HEK293 (cell line): Measurements from ENCODE around the gene MAP7.

Experiments
- CTCF ChIA-PET: fragments of 350-600 bp; formaldehyde crosslinking; extraction: SDS; loops from one replicate; lab custom pipeline; 2021; ENCODE audit warnings: antibody characterized with exemption; lab: Yijun Ruan, JAX
- POLR2A ChIA-PET: fragments of 300-600 bp; formaldehyde crosslinking; extraction: SDS; loops from one replicate; lab custom pipeline; 2020; ENCODE audit warnings: antibody characterized with exemption, inconsistent platforms; lab: Yijun Ruan, JAX
- H3K27ac ChIP-seq: fragments of 200-500 bp; sonication (Bioruptor generic); 2 replicates; pipeline ENCODE4 v1.5.1; 2014; ENCODE audit warnings: low read depth, low read length, control low read depth, inconsistent platforms; ENCODE audit errors: extremely low read depth
- H3K36me3 ChIP-seq, 2 experiments: fragments of 200-500 bp in 1 of 2; sonication (Bioruptor generic) in 1 of 2; 1 replicate in 1 of 2; 2 replicates in 1 of 2; pipeline ENCODE4 v1.5.1; 2014 to 2017; ENCODE audit warnings: inconsistent platforms in 2 of 2, low read length in 2 of 2; ENCODE audit not compliant: control insufficient read depth in 2 of 2, insufficient read depth in 1 of 2
- H3K4me1 ChIP-seq: fragments of 200-500 bp; sonication (Bioruptor generic); 2 replicates; pipeline ENCODE4 v1.5.1; 2014; ENCODE audit warnings: mild to moderate bottlenecking, low read length, inconsistent platforms; ENCODE audit not compliant: control insufficient read depth, insufficient read depth
- H3K4me3 ChIP-seq: 2 replicates; pipeline ENCODE4 v1.5.1; 2011; ENCODE audit warnings: low read depth, mild to moderate bottlenecking, control low read depth, low read length, moderate library complexity
- H3K9me3 ChIP-seq: fragments of 200-500 bp; sonication (Bioruptor generic); 2 replicates; pipeline ENCODE4 v1.5.1; 2014; ENCODE audit warnings: low read depth, low read length, inconsistent platforms; ENCODE audit not compliant: control insufficient read depth, insufficient read depth
- ATF2 ChIP-seq: fragments of 450-650 bp; formaldehyde crosslinking; IDR thresholded peaks from 2 replicates; pipeline ENCODE4 v1.5.1; 2016; ENCODE audit warnings: missing biosample characterization, missing genetic modification characterization, low read depth
- BCL11B ChIP-seq: fragments of 450-650 bp; formaldehyde crosslinking; IDR thresholded peaks from 2 replicates; pipeline ENCODE4 v1.5.1; 2016; ENCODE audit warnings: low read depth, missing biosample characterization, missing genetic modification characterization
- HOXC10 ChIP-seq: sonication (generic); formaldehyde crosslinking; IDR thresholded peaks from 2 replicates; pipeline ENCODE4 v1.8.1; 2023; ENCODE audit warnings: mild to moderate bottlenecking, missing genetic modification reagents
- HOXD13 ChIP-seq: sonication (generic); formaldehyde crosslinking; IDR thresholded peaks from 2 replicates; pipeline ENCODE4 v1.8.0; 2022; ENCODE audit warnings: missing genetic modification reagents, borderline replicate concordance
- KLF1 ChIP-seq: fragments of 450-650 bp; formaldehyde crosslinking; IDR thresholded peaks from 2 replicates; pipeline ENCODE4 v1.5.1; 2016; ENCODE audit warnings: missing biosample characterization, missing genetic modification characterization
- ZBTB21 ChIP-seq: fragments of 450-650 bp; formaldehyde crosslinking; IDR thresholded peaks from 2 replicates; pipeline ENCODE4 v1.5.1; 2017; ENCODE audit warnings: missing biosample characterization, missing genetic modification characterization
- ZBTB44 ChIP-seq: fragments of 450-650 bp; IDR thresholded peaks from 2 replicates; pipeline ENCODE4 v1.5.1; 2018; ENCODE audit warnings: missing biosample characterization, mild to moderate bottlenecking, missing genetic modification characterization
- ZNF114 ChIP-seq: fragments of 450-650 bp; formaldehyde crosslinking; IDR thresholded peaks from 2 replicates; pipeline ENCODE4 v1.5.0; 2017; ENCODE audit warnings: missing biosample characterization, missing genetic modification characterization
- ZNF175 ChIP-seq: fragments of 450-650 bp; formaldehyde crosslinking; IDR thresholded peaks from 2 replicates; pipeline ENCODE4 v1.5.1; 2016; ENCODE audit warnings: missing biosample characterization, missing genetic modification characterization
- ZNF19 ChIP-seq: fragments of 450-650 bp; formaldehyde crosslinking; IDR thresholded peaks from 2 replicates; pipeline ENCODE4; 2016; ENCODE audit warnings: missing biosample characterization, missing genetic modification characterization, low read depth
- ZNF2 ChIP-seq: fragments of 450-650 bp; formaldehyde crosslinking; IDR thresholded peaks from 2 replicates; pipeline ENCODE4 v1.5.1; 2016; ENCODE audit warnings: missing biosample characterization, missing genetic modification characterization
- ZNF324 ChIP-seq: fragments of 450-650 bp; formaldehyde crosslinking; IDR thresholded peaks from 2 replicates; pipeline ENCODE4 v1.5.1; 2016; ENCODE audit warnings: missing biosample characterization, missing genetic modification characterization
- ZNF416 ChIP-seq: fragments of 450-650 bp; formaldehyde crosslinking; IDR thresholded peaks from 2 replicates; pipeline ENCODE4 v1.5.1; 2016; ENCODE audit warnings: missing biosample characterization, missing genetic modification characterization
- ZNF423 ChIP-seq: fragments of 450-650 bp; formaldehyde crosslinking; IDR thresholded peaks from 2 replicates; pipeline ENCODE4 v1.5.1; 2016; ENCODE audit warnings: missing biosample characterization, missing genetic modification characterization
- ZNF596 ChIP-seq: fragments of 450-650 bp; IDR thresholded peaks from 2 replicates; pipeline ENCODE4 v1.5.0; 2018; ENCODE audit warnings: missing biosample characterization, mild to moderate bottlenecking, missing genetic modification characterization, moderate library complexity
- ZNF600 ChIP-seq: fragments of 450-650 bp; formaldehyde crosslinking; IDR thresholded peaks from 2 replicates; pipeline ENCODE4 v1.5.1; 2016; ENCODE audit warnings: missing biosample characterization, missing genetic modification characterization
- ZNF610 ChIP-seq: fragments of 450-650 bp; formaldehyde crosslinking; IDR thresholded peaks from 2 replicates; pipeline ENCODE4 v1.5.1; 2016; ENCODE audit warnings: missing biosample characterization, missing genetic modification characterization, borderline replicate concordance
- ZNF830 ChIP-seq: fragments of 450-650 bp; IDR thresholded peaks from 2 replicates; pipeline ENCODE4 v1.5.0; 2018; ENCODE audit warnings: missing biosample characterization, missing genetic modification characterization, low read depth, mild to moderate bottlenecking, moderate library complexity
- ZNF837 ChIP-seq: fragments of 450-650 bp; formaldehyde crosslinking; IDR thresholded peaks from 2 replicates; pipeline ENCODE4 v1.5.1; 2016; ENCODE audit warnings: missing biosample characterization, missing genetic modification characterization
- ZSCAN5A ChIP-seq: fragments of 450-650 bp; formaldehyde crosslinking; IDR thresholded peaks from 2 replicates; pipeline ENCODE4 v1.5.1; 2016; ENCODE audit warnings: missing biosample characterization, missing genetic modification characterization
- TF ChIP-seq, protein P1 (sequence below): fragments of 450-650 bp; formaldehyde crosslinking; IDR thresholded peaks from 2 replicates; pipeline ENCODE4 v1.5.1; 2017; ENCODE audit warnings: missing biosample characterization, missing genetic modification characterization
- TF ChIP-seq, protein P2 (sequence below): fragments of 450-650 bp; formaldehyde crosslinking; IDR thresholded peaks from 2 replicates; pipeline ENCODE4 v1.5.1; 2016; ENCODE audit warnings: missing biosample characterization, missing genetic modification characterization
- TF ChIP-seq, protein P3 (sequence below): fragments of 450-650 bp; formaldehyde crosslinking; IDR thresholded peaks from 2 replicates; pipeline ENCODE4 v1.5.1; 2017; ENCODE audit warnings: missing biosample characterization, missing genetic modification characterization
- TF ChIP-seq, protein P4 (sequence below): fragments of 450-650 bp; formaldehyde crosslinking; conservative IDR thresholded peaks from 2 replicates; pipeline ENCODE4 v1.5.1; 2016; ENCODE audit warnings: low read depth, missing biosample characterization, missing genetic modification characterization

Gene MAP7

DNA sequence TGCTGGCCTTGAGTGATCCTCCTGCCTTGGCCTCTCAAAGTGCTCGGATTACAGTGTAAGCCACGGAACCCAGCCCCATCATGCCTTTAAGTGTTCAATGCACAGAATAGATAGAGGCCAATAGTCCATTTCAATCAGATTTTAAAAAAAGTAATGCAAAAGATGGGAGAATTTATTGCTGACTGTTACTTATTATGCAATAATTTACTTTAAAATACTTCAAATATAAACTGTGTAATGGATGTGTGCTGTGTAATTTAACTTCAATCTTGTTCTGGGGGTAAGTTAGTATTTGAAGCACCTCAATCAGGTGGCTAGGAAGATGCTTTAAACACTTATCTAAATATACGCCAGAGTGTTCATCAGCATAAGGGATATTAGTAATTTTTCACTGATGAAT lies 208.9 kb downstream of the MAP7 start:
- CTCF ChIA-PET, result interaction anchor here (0.7 kb wide), 1 partner anchor 1164 kb away, joined by 3 read pairs; no protein-coding TSS in a partner anchor
- TF ChIP-seq ATF2, result no peak
- no peak for TF ChIP-seq ZNF416 (tag by site-specific recombination)
- TF ChIP-seq ZNF830 (tag by site-specific recombination), result no peak
- no peak for TF ChIP-seq ZNF837 (tag by site-specific recombination)
- TF ChIP-seq, protein P1, sequence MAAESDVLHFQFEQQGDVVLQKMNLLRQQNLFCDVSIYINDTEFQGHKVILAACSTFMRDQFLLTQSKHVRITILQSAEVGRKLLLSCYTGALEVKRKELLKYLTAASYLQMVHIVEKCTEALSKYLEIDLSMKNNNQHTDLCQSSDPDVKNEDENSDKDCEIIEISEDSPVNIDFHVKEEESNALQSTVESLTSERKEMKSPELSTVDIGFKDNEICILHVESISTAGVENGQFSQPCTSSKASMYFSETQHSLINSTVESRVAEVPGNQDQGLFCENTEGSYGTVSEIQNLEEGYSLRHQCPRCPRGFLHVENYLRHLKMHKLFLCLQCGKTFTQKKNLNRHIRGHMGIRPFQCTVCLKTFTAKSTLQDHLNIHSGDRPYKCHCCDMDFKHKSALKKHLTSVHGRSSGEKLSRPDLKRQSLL, result no peak
- TF ChIP-seq, protein P2, sequence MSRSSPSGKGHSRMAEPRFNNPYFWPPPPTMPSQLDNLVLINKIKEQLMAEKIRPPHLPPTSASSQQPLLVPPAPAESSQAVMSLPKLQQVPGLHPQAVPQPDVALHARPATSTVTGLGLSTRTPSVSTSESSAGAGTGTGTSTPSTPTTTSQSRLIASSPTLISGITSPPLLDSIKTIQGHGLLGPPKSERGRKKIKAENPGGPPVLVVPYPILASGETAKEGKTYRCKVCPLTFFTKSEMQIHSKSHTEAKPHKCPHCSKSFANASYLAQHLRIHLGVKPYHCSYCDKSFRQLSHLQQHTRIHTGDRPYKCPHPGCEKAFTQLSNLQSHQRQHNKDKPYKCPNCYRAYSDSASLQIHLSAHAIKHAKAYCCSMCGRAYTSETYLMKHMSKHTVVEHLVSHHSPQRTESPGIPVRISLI (tag by site-specific recombination), result no peak
- TF ChIP-seq, protein P3, sequence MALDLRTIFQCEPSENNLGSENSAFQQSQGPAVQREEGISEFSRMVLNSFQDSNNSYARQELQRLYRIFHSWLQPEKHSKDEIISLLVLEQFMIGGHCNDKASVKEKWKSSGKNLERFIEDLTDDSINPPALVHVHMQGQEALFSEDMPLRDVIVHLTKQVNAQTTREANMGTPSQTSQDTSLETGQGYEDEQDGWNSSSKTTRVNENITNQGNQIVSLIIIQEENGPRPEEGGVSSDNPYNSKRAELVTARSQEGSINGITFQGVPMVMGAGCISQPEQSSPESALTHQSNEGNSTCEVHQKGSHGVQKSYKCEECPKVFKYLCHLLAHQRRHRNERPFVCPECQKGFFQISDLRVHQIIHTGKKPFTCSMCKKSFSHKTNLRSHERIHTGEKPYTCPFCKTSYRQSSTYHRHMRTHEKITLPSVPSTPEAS, result no peak
- no peak for TF ChIP-seq ZNF600 (tag by site-specific recombination)
- TF ChIP-seq ZNF2 (tag by site-specific recombination), result no peak
- TF ChIP-seq, protein P4, sequence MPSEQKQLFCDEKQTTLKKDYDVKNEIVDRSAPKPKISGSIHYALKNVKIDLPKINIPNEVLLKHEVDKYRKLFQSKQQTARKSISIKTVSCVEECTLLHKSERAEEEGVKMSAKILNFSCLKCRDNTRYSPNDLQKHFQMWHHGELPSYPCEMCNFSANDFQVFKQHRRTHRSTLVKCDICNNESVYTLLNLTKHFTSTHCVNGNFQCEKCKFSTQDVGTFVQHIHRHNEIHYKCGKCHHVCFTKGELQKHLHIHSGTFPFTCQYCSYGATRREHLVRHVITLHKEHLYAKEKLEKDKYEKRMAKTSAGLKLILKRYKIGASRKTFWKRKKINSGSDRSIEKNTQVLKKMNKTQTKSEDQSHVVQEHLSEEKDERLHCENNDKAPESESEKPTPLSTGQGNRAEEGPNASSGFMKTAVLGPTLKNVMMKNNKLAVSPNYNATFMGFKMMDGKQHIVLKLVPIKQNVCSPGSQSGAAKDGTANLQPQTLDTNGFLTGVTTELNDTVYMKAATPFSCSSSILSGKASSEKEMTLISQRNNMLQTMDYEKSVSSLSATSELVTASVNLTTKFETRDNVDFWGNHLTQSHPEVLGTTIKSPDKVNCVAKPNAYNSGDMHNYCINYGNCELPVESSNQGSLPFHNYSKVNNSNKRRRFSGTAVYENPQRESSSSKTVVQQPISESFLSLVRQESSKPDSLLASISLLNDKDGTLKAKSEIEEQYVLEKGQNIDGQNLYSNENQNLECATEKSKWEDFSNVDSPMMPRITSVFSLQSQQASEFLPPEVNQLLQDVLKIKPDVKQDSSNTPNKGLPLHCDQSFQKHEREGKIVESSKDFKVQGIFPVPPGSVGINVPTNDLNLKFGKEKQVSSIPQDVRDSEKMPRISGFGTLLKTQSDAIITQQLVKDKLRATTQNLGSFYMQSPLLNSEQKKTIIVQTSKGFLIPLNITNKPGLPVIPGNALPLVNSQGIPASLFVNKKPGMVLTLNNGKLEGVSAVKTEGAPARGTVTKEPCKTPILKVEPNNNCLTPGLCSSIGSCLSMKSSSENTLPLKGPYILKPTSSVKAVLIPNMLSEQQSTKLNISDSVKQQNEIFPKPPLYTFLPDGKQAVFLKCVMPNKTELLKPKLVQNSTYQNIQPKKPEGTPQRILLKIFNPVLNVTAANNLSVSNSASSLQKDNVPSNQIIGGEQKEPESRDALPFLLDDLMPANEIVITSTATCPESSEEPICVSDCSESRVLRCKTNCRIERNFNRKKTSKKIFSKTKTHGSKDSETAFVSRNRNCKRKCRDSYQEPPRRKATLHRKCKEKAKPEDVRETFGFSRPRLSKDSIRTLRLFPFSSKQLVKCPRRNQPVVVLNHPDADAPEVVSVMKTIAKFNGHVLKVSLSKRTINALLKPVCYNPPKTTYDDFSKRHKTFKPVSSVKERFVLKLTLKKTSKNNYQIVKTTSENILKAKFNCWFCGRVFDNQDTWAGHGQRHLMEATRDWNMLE (tag by site-specific recombination), result no peak
- TF ChIP-seq KLF1, result no peak
- no peak for TF ChIP-seq HOXD13 (CRISPR knock-in tag)
- TF ChIP-seq ZNF596 (tag by site-specific recombination), result no peak
- TF ChIP-seq ZNF175 (tag by site-specific recombination), result no peak
- no peak for TF ChIP-seq ZBTB21 (tag by site-specific recombination)
- TF ChIP-seq HOXC10, result no peak
- no peaks in the 10 kb centered on the region for H3K4me1 ChIP-seq
- POLR2A ChIA-PET, result no interaction called here
- H3K9me3 ChIP-seq, result no peaks in the 10 kb centered on the region
- H3K4me3 ChIP-seq, result no peak overlapping the region
- peaks cover 0 to 7% of the 10 kb centered on the region in 2 experiments; a peak in 2 of 3 replicates for H3K36me3 ChIP-seq
- H3K27ac ChIP-seq, result no peak overlapping the region

GRCh38 chr6:136338486-136338885 lies 211.7 kb downstream of the MAP7 start:
- ChIA-PET POLR2A (no interaction called here), CTCF (interaction anchor here (0.6 to 1.2 kb wide), 6 partner anchors 22 to 1343 kb away, joined by 3 to 4 read pairs (median 3); no protein-coding TSS in a partner anchor)
- Histone ChIP-seq H3K4me3 (no peak overlapping the region), H3K9me3 (no peaks in the 10 kb centered on the region), H3K36me3 (no peaks in the 10 kb centered on the region; a peak in 1 of 3 replicates), H3K4me1 (no peaks in the 10 kb centered on the region), H3K27ac (no peak overlapping the region)
- TF ChIP-seq ZNF114 (tag by site-specific recombination) (no peak), BCL11B (tag by site-specific recombination) (no peak), ZBTB44 (tag by site-specific recombination) (no peak), ZNF423 (tag by site-specific recombination) (no peak), ZNF19 (tag by site-specific recombination) (no peak), ZNF610 (tag by site-specific recombination) (no peak), ZSCAN5A (no peak), ZNF324 (tag by site-specific recombination) (no peak)
